Measurements from ENCODE around the gene TMEM33.

The TMEM33 gene

DNA sequence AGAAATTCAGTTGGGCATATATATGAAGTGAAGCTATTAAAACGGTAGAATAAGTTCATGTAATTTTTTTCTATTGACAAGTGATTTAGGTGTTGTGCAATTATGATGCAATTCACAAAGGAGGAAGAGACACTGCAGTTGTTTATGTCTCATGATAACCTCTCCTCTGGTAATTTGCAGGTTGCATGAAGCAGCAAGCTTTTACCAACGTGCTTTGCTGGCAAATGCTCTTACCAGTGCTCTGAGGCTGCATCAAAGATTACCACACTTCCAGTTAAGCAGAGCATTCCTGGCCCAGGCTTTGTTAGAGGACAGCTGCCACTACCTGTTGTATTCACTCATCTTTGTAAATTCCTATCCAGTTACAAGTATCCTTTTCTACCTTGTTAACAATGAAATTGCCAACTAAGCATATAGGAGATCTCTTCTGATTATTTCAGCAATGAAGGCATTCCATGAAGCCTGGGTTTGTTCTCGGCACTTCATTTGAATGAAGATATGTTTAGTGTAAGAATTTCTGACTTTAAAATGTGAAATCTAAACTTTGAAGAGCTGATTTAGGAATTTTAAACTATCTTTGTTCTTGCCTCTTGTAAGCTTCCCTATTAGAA is 3.9 kb downstream of the TMEM33 start:
- no peak for DNase-seq (ENCODE audit: low spot score)

DNA sequence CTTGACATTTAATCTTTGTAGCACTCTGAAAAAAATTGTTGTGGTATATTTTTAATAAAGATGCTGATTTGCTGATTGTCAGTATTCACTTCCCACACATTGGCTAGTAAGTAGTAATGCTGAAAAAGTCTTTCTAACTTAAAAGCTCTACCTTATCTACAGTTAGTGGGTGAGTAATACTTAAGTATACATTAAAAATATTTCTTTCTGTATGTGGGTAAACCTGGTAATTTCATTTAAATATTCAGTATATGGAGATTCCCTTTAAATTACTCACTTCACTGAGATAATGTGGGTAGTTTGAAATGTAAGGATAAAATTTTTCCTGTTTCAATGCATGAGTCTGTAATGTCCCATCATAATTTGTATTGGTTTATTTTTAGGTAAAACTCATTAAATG is 5.6 kb downstream of the TMEM33 start:
- DNase-seq (ENCODE audit: low spot score), result no peak

DNA sequence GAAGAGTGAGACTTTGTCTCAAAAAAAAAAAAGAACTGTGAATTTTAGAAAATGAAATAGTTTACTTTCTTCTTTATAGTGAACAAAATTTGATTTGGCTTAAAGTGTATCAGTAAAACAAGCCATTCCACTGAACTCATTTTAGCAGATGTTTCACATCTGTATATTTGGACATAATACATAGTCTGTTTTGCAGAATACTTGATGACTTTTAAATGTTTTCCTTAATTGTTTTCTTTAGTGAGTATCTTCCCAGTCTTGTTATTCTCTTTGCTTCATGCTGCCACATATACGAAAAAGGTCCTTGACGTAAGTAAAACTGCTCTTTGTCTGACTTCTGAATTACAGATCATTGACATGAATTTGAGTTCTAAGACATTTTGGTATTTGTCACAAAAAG is 8.3 kb downstream of the TMEM33 start:
- no peak for DNase-seq (ENCODE audit: low spot score)

DNA sequence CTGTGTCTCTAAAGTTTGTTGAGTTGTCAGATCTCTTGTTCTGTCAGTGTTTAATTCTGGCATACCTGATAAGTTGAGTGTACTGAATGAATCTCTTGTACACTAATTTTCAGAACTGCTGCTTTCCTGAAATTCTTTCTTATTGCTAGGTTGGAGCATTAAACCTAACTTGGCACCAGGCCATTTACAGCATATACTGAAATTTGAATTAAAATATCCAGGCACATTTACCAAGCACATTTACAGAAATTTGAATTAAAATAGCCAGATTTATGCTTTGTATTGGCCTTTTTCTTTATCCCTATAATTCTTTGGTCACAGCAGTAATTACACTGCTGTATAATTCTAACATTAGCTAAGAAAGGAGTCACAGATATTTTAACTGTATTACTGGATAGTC is 8.9 kb downstream of the TMEM33 start:
- DNase-seq (ENCODE audit: low spot score), result no peak

DNA sequence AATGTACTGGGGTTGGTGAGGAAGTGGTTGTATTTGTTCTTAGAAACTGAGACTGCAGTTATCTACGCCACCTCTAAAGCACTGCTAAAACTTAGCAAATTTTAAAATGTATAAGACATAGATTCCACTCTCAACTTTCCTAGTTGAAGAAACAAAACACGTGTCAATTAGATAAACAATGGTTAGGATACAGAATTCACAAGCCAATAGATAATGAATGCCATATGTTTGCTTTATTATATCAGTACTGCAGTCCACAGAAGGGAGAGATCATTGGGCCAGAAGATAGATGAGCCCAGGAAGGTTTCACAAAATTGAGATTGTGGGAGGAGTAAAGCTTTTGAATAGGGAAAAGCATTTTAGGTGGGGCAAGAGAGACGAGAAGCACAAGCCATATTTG is 14.3 kb downstream of the TMEM33 start:
- DNase-seq (ENCODE audit: low spot score), result no peak

DNA sequence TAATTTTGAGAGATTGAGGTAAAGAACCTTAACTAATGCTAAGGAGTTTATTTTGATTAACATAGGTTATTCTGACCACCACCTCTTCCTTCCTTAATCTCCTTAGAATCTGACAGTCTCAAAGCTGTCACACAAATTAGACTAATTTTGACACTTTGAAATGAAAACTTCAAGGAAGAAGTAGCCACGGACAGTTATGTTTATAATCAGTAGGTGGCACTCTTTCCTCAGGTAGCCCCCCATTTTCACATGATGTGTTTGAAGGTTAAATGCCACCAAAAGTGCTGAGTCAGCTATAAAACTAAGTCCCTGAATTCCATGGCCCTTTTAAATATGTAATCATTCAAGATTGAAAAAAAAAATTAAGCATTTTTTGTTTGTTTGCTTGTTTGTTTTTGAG is 22.4 kb downstream of the TMEM33 start:
- DNase-seq (ENCODE audit: low spot score), result peak; percentile 42

DNA sequence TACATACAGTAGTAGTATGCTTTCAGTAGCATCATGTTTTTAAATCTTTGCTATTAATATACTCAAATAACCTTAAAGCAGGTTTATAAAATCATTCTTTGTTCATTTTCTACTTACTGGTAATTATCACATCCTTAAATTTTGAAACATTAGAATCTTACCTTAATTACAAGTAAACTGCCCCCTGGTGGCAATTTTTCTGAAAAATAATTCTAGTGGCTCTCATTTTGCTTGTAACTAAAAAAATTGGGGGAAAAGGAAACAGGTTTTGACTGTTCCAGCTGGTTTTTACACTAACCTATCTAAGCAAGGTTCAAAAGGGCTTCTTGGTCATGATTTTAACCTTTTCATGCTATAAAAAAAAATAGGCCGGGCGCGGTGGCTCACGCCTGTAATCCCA is 27.9 kb downstream of the TMEM33 start:
- DNase-seq (ENCODE audit: low spot score), result no peak

DNA sequence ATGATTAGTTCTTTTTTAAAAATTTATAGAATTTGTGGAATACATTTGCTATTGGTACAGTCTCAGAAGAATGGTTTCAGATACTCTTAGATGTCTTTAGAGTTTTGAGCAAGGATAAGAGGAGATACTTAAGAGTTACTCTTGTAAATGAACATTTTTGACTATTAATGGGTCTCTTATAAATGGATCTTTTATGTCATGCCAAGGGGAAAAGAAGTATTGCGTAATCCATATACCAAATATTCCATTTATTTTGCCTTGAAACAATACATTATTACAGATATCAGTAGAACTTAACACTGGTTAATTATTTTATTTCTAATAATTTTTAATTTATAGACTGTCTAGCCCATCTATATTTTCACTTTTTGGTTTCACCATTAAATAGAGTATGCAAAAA is 29.2 kb downstream of the TMEM33 start:
- DNase-seq (ENCODE audit: low spot score), result no peak

DNA sequence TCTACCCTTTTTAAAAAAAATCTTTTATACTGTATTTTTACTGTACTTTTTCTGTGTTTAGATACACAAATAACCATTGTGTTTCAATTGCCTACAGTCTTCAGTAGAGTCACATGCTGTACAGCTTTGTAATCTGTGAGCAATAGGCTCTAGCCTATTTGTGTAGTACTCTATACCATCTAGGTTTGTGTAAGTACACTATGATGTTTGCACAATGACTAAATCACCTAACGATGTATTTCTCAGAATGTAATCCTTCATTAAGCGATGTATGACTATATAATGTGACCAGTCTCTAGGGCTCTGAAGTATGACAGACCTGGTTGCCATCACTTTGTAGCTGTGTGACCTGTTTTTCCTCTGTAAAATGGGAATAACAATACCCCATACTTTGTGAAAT is 32.2 kb downstream of the TMEM33 start:
- DNase-seq (ENCODE audit: low spot score), result no peak

DNA sequence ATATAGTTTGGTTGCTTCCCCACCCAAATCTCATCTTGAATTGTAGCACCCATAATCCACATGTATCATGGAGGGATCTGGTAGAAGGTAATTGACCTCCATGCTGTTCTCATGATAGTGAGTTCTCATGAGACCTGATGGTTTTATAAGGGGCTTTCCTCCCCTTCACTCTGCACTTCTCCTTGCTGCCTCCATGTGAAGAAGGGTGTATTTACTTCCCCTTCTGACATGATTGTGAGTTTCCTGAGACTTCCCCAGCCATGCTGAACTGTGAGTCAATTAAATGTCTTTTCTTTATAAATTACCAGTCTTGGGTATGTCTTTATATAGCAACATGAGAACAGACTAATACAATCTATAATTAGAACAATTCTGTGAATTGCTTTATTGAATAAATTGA is 34.4 kb downstream of the TMEM33 start:
- no peak for DNase-seq (ENCODE audit: low spot score)

DNA sequence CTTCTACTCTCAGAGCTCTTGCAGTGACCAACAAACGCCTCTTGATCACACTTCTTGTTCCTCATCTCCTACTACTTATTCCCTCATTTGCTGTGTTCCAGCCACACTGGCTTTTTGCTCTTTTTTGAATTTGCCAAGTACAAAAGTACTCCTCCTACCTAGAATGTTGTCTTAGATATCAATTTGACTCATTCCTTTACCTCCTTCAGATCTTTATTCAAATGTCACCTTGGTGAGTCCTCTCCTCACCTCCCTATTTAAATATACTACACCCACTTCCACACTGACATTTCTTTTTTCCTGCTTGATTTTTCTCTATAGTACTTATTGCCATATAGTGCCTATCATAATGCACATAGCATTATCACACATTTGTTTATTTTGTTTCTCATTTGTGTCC is 40.1 kb downstream of the TMEM33 start:
- DNase-seq (ENCODE audit: low spot score), result no peak

DNA sequence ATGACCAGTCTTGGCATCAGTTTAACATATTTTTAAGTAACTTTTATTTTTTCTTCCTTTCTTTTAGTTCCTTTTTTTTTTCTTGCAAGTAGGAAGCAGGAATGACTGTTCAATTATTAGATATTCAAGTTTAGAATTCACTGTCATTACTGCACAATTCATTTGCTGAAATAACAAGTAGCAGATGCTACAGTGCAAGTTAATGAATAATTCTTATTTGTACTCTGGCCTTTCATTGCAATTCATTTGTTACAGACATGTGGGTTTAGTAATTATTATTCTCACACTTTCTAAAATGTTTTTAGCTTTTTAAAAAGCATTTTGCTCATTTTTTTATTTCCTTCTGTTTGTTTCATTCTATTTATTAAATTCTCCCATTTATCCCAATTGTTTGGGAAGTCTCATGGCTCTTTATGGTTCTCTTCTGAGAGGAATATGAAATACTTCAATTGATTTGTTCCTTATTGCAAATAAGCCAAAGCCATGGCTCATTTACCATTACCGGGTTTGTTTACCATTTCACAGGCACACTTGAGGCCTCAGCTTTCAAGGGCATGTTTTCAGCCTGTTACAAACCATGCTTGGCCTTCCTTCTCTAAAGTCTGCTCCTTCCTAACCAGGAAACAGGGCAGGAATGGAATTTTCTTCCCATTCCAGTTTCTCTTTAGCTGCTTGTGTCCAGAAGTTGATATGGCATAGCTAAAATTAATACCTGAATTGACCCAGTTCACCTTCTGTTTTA is 41.7 kb downstream of the TMEM33 start:
- DNase-seq (ENCODE audit: low spot score), result no peak

DNA sequence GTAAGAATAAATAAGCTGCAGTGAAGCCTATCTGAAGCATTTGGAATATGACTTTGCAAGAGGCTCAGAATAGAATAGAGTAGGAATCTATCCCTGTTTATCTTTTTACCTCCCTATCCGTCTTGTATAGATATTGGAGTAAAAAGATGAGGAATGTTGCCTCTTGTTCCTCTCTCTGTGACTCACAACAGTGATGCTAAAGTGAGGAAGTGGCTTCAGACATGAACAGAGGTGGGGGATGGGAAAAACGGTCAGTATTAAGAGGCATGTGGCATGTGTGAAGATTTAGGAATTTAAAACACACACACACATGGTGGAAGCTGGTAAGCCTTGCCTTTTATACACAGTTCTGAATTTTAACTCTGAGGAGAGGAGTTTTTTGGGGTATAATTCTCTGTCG is 42.5 kb downstream of the TMEM33 start:
- DNase-seq (ENCODE audit: low spot score), result no peak

DNA sequence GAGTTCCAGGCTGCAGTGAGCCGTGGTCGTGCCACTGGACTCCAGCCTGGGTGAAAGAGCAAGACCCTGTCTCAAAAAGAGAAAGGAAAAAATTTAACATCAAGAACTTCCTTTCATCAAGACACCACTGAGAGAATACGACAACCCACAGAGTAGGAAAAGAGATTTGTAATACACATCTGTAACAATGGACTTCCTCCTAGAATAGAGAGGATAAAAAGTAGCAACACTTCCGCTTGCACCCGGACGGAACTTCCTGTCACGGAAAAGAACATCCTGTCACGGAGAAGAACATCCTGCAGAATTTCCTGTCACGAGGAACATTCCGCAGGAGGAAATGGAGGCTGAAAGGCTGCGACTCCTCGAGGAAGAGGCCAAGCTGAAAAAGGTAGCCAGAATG is 46.2 kb downstream of the TMEM33 start, which contains the start of gene DCAF4L1:
Gene DCAF4L1 (plus strand): TSS at position 301 of the 400 bp plus-strand sequence. CDS start 37 bp downstream, at position 338.
- no peak for DNase-seq (ENCODE audit: low spot score)

DNA sequence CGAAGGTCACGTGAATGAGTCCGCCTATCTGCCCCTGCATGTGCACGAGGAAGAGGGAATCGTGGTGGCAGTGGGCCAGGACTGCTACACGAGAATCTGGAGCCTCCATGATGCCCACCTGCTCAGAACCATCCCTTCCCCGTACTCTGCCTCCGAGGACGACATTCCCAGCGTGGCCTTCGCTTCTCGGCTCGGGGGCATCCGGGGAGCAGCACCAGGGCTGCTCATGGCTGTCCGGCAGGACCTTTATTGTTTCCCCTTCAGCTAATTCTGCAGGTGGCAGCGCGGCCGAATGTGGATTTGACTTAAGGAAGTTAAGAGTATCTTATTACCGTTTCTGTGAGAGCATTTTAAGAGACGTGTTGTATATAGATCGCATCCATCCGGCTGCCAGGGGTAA is 47.5 kb downstream of the TMEM33 start:
- DNase-seq (ENCODE audit: low spot score), result no peak

DNA sequence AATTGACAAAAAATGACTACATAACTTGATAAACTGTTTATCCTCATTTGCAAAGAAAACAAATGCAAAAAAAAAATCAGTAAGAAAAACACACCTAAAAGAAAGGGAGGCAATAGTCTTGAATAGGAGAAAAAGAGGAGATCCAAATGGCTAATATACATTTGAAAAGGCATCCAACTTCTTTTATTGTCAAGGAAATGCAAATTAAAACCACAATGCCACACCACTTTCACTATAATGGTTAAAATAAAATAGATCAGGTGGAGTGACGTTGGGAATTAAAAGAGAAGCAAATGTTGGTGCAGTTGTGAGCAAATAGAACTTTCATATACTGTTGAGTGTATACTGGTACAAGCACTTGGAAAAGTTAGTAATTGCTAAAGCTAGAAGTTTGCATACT is 49.9 kb downstream of the TMEM33 start:
- no peak for DNase-seq (ENCODE audit: low spot score)

DNA sequence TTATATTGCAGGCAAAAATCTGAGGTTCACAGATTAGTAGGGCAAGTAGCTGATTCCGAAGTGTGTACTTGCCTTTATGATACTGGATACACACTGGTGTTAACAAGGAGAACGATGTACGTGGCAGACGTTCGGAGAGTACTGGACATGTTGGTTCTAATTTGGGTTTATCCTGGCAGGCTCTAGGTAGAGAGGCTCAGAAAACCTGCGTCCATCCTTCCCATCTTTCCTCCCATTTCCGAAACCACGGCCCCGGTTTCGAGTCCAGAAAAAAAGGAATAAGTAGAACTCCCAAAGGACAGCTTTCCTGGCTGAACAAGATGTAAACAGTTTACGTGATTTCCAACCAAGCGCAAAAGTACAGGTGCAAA is 54.8 kb downstream of the TMEM33 start:
- DNase-seq (ENCODE audit: low spot score), result no peak

DNA sequence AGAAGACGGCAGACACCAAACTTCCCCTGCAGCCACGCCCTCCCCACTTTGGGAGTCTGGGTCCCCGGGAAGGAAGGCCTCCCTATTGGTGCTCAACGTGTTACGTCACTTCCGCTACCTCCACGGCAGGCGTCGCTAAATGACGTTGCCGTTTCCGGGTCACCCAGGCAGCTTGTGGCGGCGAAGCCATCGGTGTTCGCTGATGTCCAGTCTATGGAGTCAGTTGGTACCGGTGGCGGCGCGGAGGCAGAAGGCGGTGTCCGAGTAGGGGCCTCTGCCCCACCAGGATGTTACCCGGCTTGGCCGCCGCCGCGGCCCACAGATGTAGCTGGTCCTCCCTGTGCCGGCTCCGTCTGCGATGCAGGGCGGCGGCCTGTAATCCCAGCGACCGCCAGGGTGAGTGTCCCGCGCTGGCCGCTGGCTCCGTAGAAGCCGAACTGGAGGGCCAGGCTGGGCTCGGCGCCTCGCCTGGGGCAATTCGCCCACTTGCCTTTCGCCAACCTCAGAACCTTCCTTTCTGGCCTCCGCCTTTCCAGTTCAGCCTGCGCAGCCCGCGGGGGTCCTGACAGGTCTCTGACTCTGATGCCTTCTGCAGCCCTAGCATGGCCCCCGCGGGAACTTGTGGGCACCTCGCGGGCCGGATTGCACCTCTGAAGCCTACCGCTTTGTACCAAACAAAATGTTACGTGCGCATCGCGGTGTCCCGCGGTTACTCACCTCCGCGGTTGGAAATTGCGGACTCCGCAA is 55.3 kb downstream of the TMEM33 start, which contains the start of gene SLC30A9:
Gene SLC30A9 (plus strand): TSS at position 166 of the 747 bp plus-strand sequence. CDS start 122 bp downstream, at position 288.
- DNase-seq (ENCODE audit: low spot score), result peak; percentile 99

DNA sequence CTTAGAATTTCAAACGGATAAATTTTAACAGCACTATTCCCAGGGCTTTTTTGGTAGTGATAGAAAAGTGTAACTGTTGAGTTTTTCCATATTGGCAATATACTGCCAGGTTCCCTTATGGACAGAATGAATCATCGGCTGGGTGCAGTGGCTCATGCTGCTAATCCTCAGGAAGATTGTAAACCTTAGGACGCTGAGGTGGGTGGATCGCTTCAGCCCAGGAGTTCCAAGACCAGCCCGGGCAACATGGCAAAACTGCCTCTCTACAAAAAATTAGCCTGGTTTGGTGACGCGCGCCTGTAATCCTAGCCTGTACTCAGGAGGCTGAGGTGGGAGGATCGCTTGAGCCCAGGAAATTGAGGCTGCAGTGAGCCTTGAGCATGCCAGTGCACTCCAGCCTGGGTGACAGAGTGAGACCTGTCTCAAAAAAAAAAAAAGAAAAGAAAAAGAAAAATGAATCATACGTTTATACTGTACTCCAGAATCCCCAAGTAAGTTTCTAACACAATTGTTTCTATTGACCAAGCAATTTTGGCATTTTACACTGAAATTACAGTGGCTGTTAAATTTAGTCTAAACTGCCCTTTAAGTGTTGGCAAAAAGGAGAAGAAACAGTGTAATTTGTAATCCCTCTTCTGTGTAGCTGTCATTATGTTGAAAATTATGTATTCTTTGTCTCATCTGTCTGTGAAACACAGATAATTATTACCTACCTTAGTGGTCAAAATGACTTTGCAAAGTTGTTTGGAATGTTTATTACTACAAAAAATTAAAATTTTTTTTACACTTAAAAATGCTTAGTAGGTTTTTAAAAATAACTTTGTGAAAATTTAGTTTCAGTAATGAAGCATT is 56.9 kb downstream of the TMEM33 start:
- DNase-seq (ENCODE audit: low spot score), result no peak

DNA sequence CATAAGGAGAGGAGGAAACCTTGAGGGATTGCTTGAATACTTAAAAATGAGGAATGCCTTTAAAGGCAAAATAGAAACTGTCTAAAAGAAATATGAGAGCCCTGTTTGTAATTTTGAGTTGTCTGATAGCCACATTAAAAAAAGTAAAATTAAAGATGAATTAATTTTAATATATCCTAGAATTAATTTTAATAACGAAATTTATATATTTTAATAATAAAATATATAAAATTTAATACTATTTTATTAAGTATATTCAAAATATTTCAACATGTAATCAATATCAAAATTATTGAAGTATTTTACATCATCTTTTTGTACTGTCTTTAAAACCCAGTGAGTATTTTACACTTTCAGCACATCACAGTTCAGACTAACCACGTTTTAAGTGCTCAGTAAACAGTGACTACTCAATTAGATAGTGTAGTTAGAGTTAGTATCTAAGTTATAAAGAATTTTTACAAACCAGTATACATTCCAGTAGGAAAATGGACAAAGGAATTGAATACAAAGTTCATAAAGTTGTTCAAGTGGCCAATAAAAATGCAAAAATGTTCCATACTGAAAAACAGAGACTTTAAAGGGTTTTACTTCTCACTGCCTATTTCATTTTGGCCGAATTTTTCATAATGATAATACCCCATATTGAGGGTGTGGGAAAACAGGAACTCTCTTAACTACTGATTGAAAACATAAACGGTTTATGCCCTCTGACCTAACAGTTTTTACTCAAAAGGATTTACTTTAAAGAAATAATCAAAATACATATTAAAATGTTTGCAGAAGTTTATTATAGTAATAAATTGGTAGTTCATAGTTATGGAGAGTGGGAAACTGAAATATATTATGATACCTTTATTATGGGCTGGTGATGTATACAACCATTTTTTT is 58.0 kb downstream of the TMEM33 start:
- DNase-seq (ENCODE audit: low spot score), result no peak

DNA sequence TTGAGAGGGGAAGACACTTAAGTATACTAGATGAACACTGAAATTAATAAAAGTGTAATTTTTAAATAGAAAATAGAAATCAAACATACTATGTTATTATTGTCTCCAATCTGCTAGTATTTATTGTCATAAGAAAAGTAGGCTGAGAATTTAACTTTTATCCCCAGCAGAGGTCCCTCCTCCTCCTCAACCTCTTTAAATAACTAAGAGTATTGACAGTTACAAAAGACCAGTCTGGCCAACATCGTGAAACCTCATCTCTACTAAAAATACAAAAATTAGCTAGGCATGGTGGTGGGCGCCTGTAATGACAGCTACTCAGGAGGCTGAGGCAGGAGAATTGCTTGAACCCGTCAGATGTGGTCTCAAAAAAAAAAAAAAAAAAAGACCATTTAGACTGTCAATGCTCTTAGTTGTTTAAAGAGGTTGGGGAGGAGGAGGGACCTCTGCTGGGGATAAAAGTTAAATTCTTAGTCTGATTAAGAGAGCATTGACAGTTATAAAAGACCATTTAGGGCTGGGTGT is 59.3 kb downstream of the TMEM33 start:
- DNase-seq (ENCODE audit: low spot score), result no peak
